B cell (primary cell): Measurements from ENCODE around the gene NAPA. TPM values are rescaled to one million over a fixed set of nuclear protein-coding genes. Genes with fewer than 3 reads are reported as not detected.

Experiments used
- ATAC-seq: fragments of 200-7000 bp; cut with Tn5 transposase; one replicate; pipeline ENCODE4 v1.10.0; 2021; ENCODE audit warnings: low read depth, mild to moderate bottlenecking, moderate number of reproducible peaks, moderate library complexity
- CTCF ChIA-PET: fragments of 350-600 bp; sonication (Branson Sonifier 250); formaldehyde crosslinking; loops from one replicate; lab custom pipeline; 2021; ENCODE audit warnings: antibody characterized with exemption, inconsistent platforms; lab: Charles Lee
- POLR2A ChIA-PET: fragments of 350-600 bp; sonication (Branson Sonifier 250); formaldehyde crosslinking; loops from one replicate; lab custom pipeline; 2021; ENCODE audit warnings: antibody characterized with exemption; lab: Charles Lee
- DNase-seq: peaks from one replicate; pipeline ENCODE4 v3.0.0; 2013
- H2AFZ ChIP-seq: 2 replicates; pipeline ENCODE4 v1.6.1; 2012; ENCODE audit warnings: mild to moderate bottlenecking, low read depth, low read length; ENCODE audit not compliant: insufficient read depth, poor library complexity, severe bottlenecking
- H3K27ac ChIP-seq, 2 donors: 1 replicate in 1 of 2; 2 replicates in 1 of 2; pipeline ENCODE4 v1.5.1; 2012 to 2013; ENCODE audit warnings: low read length in 2 of 2, mild to moderate bottlenecking in 2 of 2, moderate library complexity in 1 of 2
- H3K27me3 ChIP-seq, 4 experiments: fragments of 200-600 bp in 1 of 4; sonication (generic) in 1 of 4; replicated peaks in 1 of 4; 1 replicate in 2 of 4; 2 replicates in 2 of 4; pipeline versions ENCODE4 v1.6.1 to v1.7.0; 2013 to 2016; ENCODE audit warnings: low read length in 3 of 4, mild to moderate bottlenecking in 2 of 4, mixed read lengths in 1 of 4, moderate library complexity in 1 of 4; ENCODE audit not compliant: insufficient read depth in 4 of 4, control insufficient read depth in 3 of 4; ENCODE audit errors: control extremely low read depth in 1 of 4
- H3K36me3 ChIP-seq, 2 experiments: replicated peaks in 1 of 2; 1 replicate in 1 of 2; 2 replicates in 1 of 2; pipeline versions ENCODE4 v1.6.1 to v1.7.1; 2013; ENCODE audit warnings: low read length in 1 of 2; ENCODE audit not compliant: insufficient read depth in 2 of 2, control insufficient read depth in 1 of 2; ENCODE audit errors: control extremely low read depth in 1 of 2, extremely low read depth in 1 of 2
- H3K4me1 ChIP-seq, 2 donors: fragments of 200-600 bp in 1 of 2; sonication (generic) in 1 of 2; 1 replicate in 1 of 2; 2 replicates in 1 of 2; pipeline versions ENCODE4 v1.5.1 to v1.6.1; 2013 to 2017; ENCODE audit warnings: low read length in 2 of 2; ENCODE audit not compliant: control insufficient read depth in 2 of 2, insufficient read depth in 2 of 2
- H3K4me2 ChIP-seq: replicated peaks from 2 replicates; pipeline ENCODE3; 2012; ENCODE audit warnings: mild to moderate bottlenecking, low read depth, low read length; ENCODE audit not compliant: poor library complexity, severe bottlenecking
- H3K4me3 ChIP-seq, 5 experiments: fragments of 200-600 bp in 1 of 5; sonication (generic) in 1 of 5; 1 replicate in 3 of 5; 2 replicates in 2 of 5; pipeline versions ENCODE4 v1.5.1 to v1.7.0; 2011 to 2016; ENCODE audit warnings: low read length in 4 of 5, mild to moderate bottlenecking in 4 of 5, low read depth in 2 of 5, control low read depth in 1 of 5, moderate library complexity in 1 of 5; ENCODE audit not compliant: insufficient read depth in 1 of 5; ENCODE audit errors: control extremely low read depth in 1 of 5, extremely low read depth in 1 of 5
- H3K79me2 ChIP-seq: fragments of 200-600 bp; sonication (generic); one replicate; pipeline ENCODE4 v1.6.0; 2016; ENCODE audit warnings: low read length; ENCODE audit not compliant: control insufficient read depth, insufficient read depth
- H3K9ac ChIP-seq: fragments of 200-600 bp; sonication (generic); 2 replicates; pipeline ENCODE4 v1.6.1; 2017; ENCODE audit warnings: mild to moderate bottlenecking, low read length, moderate library complexity
- H3K9me3 ChIP-seq, 3 donors: one replicate each; pipeline versions ENCODE4 v1.6.1 to v1.7.1; 2013; ENCODE audit warnings: low read length in 2 of 3; ENCODE audit not compliant: control insufficient read depth in 2 of 3, insufficient read depth in 1 of 3; ENCODE audit errors: control extremely low read depth in 1 of 3
- H4K20me1 ChIP-seq: 2 replicates; pipeline ENCODE4 v1.6.0; 2012; ENCODE audit warnings: mild to moderate bottlenecking, low read length; ENCODE audit not compliant: insufficient read depth, control insufficient read depth, poor library complexity, severe bottlenecking
- H3K27ac Mint-ChIP-seq: one replicate; pipeline ENCODE4 v1.8.0; 2021; ENCODE audit warnings: mixed read lengths
- H3K27me3 Mint-ChIP-seq: one replicate; pipeline ENCODE4 v1.8.0; 2021; ENCODE audit warnings: mixed read lengths
- H3K4me1 Mint-ChIP-seq: one replicate; pipeline ENCODE4 v1.8.0; 2021; ENCODE audit warnings: mixed read lengths
- H3K4me3 Mint-ChIP-seq: one replicate; pipeline ENCODE4 v1.8.0; 2021; ENCODE audit warnings: mixed read lengths
- H3K9me3 Mint-ChIP-seq: one replicate; pipeline ENCODE4 v1.8.0; 2022; ENCODE audit warnings: mixed read lengths; ENCODE audit not compliant: insufficient read depth
- CTCF ChIP-seq: fragments of 200-600 bp; IDR thresholded peaks from one replicate; pipeline ENCODE4 v1.8.0; 2022; ENCODE audit warnings: antibody characterized with exemption, mild to moderate bottlenecking
- EZH2 ChIP-seq: IDR thresholded peaks from 2 replicates; pipeline ENCODE4 v1.6.1; 2012; ENCODE audit warnings: borderline replicate concordance, low read depth, mild to moderate bottlenecking, moderate library complexity, low read length; ENCODE audit not compliant: insufficient read depth, poor library complexity, severe bottlenecking
- WGBS: methylation state at CpG from one replicate; pipeline ENCODE4 v1.1.5; 2013; ENCODE audit warnings: missing lambda C conversion rate; ENCODE audit not compliant: insufficient coverage; 5-methylcytosine and 5-hydroxymethylcytosine counted together
- intact Hi-C: fragments of 100-400 bp; cut with micrococcal nuclease; formaldehyde crosslinking; loops from one replicate; pipeline ENCODE4 v1.10.0; 2022
- polyA plus RNA-seq: library from polyadenylated mRNA; depleted of rRNA; stranded (reverse); fragments of >200 nt; gene quantifications from 2 replicates; pipeline ENCODE4 v1.2.3, GENCODE V29; 2012
- total RNA-seq, 2 donors: library from RNA; stranded (reverse); fragments of 120-200 nt in 1 of 2; gene quantifications; 1 replicate in 1 of 2; 2 replicates in 1 of 2; pipeline versions ENCODE4 v1.2.3 to v1.2.4, GENCODE V29; 2013 to 2022

The NAPA gene
- total and polyA plus RNA-seq, 2 donors (not counting 1 experiment from before 2014, with no cell fraction given): 66.8 to 86.5 TPM

GRCh38 chr19:47483800-47484690 is 30.8 kb downstream of the NAPA start, which contains the start of gene KPTN:
Gene KPTN, minus strand, starts transcription at chr19:47484219. Its CDS starts 59 bp downstream, at chr19:47484160.
- Histone ChIP-seq H3K4me2 (peak within 1 kb of the TSS; percentile 78), H2AFZ (peak within 1 kb of the TSS; percentile 82), H4K20me1 (no peaks in the 10 kb centered on the region), H3K4me3 (peak within 1 kb of the TSS; percentile 62 to 84 (median 81)), H3K79me2 (no peaks in the 10 kb centered on the region), H3K9ac (peak within 1 kb of the TSS; percentile 72), H3K27me3 (no peaks in the 10 kb centered on the region), H3K9me3 (no peaks in the 10 kb centered on the region), H3K4me1 (peaks cover 33 to 44% of the 10 kb centered on the region in 2 donors), H3K27ac (peak within 1 kb of the TSS; percentile 79 to 86), H3K36me3 (no peaks in the 10 kb centered on the region)
- peak within 1 kb of the TSS; percentile 99 for H3K27ac Mint-ChIP-seq
- DNase-seq (peak; percentile 95), ATAC-seq (peak; percentile 85)
- H3K4me3 Mint-ChIP-seq: peak within 1 kb of the TSS; percentile 96
- intact Hi-C loops: loop anchor here (1.0 to 10.0 kb wide), 2 partner anchors 31 to 121 kb away; partner anchors contain the start of genes BICRA and NAPA
- WGBS: 2% methylated on average over 51 of the region's 57 CpGs
- TF ChIP-seq EZH2 (no peak), CTCF (peak; percentile 84)
- H3K9me3 Mint-ChIP-seq: no peaks in the 10 kb centered on the region
- ChIA-PET POLR2A (interaction anchor here (0.6 to 1.6 kb wide), 6 partner anchors 17 to 698 kb away, joined by 3 to 14 read pairs (median 4); partner anchors contain the start of gene NAPA), CTCF (interaction anchor here (0.5 to 3.4 kb wide), 17 partner anchors 12 to 294 kb away, joined by 3 to 22 read pairs (median 4); partner anchors contain the start of genes DHX34, NAPA and SLC8A2)
- peaks cover 41% of the 10 kb centered on the region for H3K4me1 Mint-ChIP-seq
- no peaks in the 10 kb centered on the region for H3K27me3 Mint-ChIP-seq
